NB4 (cell line): Measurements from ENCODE around the gene MAPK13.

ENCODE experiments used
- CTCF ChIP-seq: IDR thresholded peaks from one replicate; pipeline ENCODE4 v1.5.1; 2012; ENCODE audit warnings: low read depth, low read length
- MAX ChIP-seq: IDR thresholded peaks from 2 replicates; pipeline ENCODE4 v1.6.1; 2011; ENCODE audit warnings: low read depth, low read length
- POLR2A ChIP-seq: IDR thresholded peaks from 2 replicates; pipeline ENCODE4 v1.6.1; 2011; ENCODE audit warnings: mild to moderate bottlenecking; ENCODE audit not compliant: insufficient read length; ENCODE audit errors: extremely low read depth

- no peak for TF ChIP-seq CTCF
- no peak for TF ChIP-seq POLR2A
- TF ChIP-seq MAX = no peak
Observed at GRCh38 chr6:36127462-36128016, 2.8 kb upstream of the MAPK13 start.
